Skin of body (tissue), 2 donors: ENCODE data around the gene DAAM2. TPM values are rescaled to one million over a fixed set of nuclear protein-coding genes. Genes with fewer than 3 reads are reported as not detected.

Experiments used
- DNase-seq: peaks from one replicate; lab custom pipeline; 2025; lab: John Stamatoyannopoulos, UW
- total RNA-seq: library from RNA; depleted of rRNA; stranded (reverse); fragments of >200 nt; gene quantifications from one replicate; pipeline ENCODE4 v1.2.3, GENCODE V29; 2014

Gene DAAM2
- total RNA-seq, 1 donor from 2014 or later: 32.2 TPM

GRCh38 chr6:39951716-39952115 lies 159.5 kb downstream of the DAAM2 start:
- DNase-seq: no peak

- DNase-seq: no peak
Measured at GRCh38 chr6:39952167-39952566, 160.0 kb downstream of the DAAM2 start.

GRCh38 chr6:39953076-39953618 lies 161.0 kb downstream of the DAAM2 start:
- DNase-seq: no peak

Other genes with a start within 250 kb of the DAAM2 start
- gene KIF6, start 67.0 kb upstream of the DAAM2 start, total RNA-seq: 0.79 TPM
- 21.7 TPM for gene MOCS1, start 142.1 kb downstream of the DAAM2 start, total RNA-seq